GM19240 (cell line): ENCODE data around the gene PTBP1.

Source experiments
- DNase-seq: peaks from one replicate; pipeline ENCODE4 v3.0.0; 2011; ENCODE audit warnings: low spot score; ENCODE audit not compliant: insufficient read length

Gene PTBP1

DNA sequence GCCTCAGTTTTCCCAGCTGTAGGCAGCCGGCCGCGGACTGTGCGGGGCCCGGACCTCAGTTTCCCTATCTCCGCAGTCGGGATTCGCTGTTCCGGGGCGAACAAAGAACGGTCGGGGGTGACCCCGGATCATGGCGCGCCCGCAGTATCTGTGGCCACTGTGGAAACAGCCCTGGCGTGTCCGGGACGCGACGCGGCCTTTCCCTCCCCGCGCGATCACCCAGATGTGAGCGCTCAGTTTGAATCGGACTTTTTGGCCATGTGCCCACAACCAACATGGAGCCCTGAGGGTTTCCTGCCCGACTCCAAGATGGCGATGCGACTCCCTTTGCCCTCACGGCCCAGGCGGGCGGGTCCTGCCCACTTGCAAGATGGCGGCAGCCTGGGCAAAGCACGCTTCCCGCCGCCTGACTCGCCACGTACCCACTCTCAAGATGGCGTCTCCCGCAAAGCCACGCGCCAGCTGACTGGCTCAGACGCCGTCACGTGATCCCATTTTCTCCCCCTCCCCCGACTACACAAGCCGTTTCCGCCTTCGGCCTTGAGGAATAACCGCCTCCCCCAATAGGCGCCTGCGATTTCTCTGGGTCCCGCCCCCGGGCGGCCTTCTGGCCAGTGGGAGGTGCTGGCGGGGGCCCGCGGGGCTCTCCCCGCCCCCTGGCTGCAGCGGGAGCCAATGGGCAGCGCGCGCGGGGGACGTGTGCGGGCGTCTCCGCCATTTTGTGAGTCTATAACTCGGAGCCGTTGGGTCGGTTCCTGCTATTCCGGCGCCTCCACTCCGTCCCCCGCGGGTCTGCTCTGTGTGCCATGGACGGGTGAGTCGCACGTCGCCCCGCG lies at the start of gene PTBP1:
Gene PTBP1 (plus strand): TSS at position 761 of the 836 bp plus-strand sequence. CDS start 46 bp downstream, at position 807.
- DNase-seq, result peak; percentile 99

GRCh38 chr19:748274-748598 lies 49.0 kb upstream of the PTBP1 start:
- DNase-seq, result no peak

DNA sequence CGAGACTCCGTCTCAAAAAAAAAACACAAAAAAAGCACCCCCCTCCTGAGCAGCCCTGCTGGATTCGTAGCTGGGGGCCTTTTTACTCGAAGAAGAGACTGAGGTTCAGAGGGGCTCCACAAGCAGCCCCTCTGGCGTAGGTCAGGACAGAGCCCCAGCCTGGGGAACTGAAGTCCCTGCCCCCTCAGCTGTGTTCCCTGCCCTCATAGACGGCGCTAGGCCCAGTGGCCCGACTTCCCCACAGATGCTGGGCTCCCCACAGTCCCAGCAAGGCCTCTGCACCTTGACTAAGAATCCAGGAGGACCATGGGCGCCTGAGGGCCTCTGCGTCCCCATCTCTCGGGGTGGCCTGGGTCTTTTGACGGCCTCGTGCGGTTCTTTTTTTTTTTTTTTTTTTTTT lies 47.4 kb upstream of the PTBP1 start:
- no peak for DNase-seq

GRCh38 chr19:750640-751423 lies 46.4 kb upstream of the PTBP1 start, which contains the start of gene MISP:
Gene MISP (plus strand): TSS chr19:751112. CDS start chr19:756947, 5,835 bp downstream.
- no peak for DNase-seq

DNA sequence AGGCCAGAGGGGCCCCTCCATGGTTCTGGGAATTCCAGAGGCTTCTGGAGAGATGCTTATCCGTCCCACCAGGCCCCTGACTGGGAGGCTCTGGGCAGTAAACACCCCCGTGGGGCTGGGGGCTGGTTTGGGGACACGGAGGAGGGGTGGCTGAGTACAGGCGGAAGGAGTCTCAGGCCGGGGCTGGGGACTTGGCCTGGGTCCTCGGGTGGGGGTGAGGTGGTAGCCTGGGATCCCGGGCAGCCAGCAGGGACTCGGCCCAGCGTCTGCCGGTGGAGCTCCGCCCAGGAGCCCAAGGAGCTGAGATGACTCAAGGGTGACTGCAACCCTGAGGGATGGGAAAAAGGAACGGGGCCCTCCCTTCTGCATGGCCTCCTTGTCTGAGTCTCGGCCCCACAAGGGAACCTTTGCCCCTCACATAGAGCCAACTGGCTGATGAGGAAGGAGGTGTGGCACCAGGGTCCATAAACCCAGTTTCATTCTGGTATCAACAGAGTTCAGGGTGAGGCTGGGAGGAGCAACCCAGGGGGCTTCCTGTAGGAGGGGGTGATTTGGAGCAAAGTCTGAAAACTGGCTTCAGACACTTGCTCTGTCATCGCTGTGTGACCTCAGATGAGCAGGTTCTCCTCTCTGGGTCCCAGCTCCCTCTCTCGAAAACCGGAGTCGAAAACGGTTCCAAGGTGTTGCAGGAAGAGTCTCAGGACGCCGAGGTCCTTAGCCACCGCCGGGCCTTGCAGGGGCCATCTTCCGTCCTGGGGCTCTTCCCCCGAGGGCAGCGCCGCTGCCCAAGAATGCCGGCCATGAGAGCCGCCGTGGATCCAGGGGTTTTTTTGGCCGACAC lies 45.5 kb upstream of the PTBP1 start:
- no peak for DNase-seq

DNA sequence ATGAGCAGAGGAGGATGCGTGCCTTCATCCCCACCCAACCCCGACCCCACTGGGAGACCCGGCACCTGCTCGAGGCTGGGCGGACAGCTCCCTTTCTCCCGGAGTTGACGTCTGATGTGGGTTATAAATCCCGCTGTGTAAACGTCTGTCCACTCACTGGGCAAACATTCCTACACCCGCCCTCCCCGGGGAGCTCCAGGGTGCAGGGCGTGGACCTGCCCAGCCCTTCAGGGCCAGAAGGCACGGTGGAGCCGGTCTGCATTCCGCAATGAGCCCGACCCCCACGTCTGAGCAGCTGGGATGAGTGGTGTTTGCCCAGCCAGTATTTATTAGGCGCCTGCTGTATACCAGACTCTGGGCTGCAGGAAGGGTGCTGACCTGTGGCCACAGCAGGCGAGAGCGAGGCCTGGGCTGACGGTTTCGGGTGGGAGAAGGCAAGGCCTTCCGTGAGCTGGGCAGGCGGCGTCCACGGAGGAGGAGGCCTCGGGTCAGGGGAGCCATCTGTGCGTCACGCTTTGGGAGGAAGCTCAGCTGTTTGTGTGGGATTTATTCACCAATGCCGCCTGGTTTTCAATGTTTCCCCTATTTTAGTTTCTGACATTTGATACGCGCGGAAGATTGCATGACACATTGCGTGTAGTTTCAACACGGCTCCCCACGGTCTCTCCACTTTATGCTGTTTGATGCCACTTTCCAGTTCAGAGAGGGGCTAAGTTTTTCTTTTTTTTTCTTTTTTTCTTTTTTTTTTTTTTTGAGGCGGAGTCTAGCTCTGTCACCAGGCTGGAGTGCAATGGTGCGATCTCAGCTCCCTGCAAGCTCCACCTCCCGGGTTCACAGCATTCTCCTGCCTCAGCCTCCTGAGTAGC lies 44.4 kb upstream of the PTBP1 start:
- DNase-seq, result no peak

DNA sequence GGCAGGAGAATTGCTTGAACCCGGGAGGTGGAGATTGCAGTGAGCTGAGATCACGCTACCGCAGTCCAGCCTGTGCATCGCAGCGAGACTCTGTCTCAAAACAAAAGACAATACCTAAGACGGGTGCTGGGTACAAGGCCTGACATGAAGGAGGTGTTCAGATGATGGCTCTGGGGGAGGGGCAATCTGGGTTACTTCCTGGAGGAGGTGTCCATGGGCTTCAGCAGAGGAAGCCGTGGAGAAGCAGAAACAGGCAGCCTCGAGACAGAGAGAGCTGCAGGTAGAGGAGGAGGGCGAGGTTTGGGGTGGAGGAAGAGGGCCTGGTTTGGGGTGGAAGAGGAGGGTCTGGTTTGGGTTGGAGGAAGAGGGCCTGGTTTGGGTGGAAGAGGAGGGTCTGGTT lies 42.7 kb upstream of the PTBP1 start:
- DNase-seq, result no peak

GRCh38 chr19:755063-755462 lies 42.2 kb upstream of the PTBP1 start:
- DNase-seq, result no peak

DNA sequence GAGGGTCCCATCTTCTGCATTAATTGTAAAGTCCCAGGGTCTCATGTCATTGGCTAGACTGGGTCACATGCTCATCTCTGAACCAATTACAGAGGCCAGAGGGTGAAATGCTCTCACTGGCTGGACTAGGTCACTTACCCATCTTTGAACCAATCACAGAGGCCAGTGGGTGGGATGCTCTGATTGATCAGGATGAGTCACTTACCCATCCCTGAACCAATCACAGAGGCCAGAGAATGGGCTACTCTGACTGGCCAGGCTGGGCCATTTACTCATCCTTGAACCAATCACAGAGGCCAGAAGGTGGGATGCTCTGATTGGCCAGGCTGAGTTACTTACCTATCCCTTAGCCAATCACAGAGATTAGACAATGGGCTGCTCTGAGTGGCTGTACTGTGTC lies 41.0 kb upstream of the PTBP1 start:
- DNase-seq, result no peak

GRCh38 chr19:756821-757688 lies 40.2 kb upstream of the PTBP1 start:
- no peak for DNase-seq

GRCh38 chr19:757811-758668 lies 39.2 kb upstream of the PTBP1 start:
- DNase-seq, result no peak

DNA sequence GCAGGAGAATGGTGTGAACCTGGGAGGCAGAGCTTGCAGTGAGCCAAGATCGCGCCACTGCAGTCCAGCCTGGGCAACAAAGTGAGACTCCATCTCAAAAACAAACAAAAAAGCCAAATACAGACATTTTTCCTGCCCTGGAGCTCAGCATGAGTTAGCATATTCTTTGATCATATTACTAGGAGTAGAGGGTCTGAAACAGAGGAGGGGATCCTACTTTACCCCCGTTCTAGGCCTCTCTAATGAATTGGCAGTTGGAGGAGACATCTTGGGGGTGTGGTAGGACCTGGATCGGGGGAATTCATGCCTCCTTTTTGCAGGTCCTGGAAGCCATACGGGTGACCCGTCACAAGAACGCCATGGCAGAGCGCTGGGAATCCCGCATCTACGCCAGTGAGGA lies 34.1 kb upstream of the PTBP1 start:
- DNase-seq, result no peak

DNA sequence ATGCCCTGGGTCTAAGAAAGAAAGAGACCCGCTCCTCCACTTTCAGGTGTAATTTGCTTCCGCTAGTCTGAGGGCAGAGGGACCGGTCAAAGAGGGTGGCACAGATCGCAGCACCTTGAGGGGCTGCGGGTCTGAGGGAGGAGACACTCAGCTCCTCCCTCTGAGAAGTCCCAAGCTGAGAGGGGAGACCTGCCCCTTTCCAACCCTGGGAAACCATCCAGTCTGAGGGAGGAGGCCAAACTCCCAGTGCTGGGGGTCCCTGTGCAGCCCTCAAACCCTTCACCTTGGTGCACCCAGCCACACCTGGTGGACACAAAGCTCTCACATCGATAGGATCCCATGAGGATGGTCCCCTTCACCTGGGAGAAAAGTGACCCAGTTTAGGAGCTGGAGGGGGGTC lies 33.4 kb upstream of the PTBP1 start:
- DNase-seq, result no peak

DNA sequence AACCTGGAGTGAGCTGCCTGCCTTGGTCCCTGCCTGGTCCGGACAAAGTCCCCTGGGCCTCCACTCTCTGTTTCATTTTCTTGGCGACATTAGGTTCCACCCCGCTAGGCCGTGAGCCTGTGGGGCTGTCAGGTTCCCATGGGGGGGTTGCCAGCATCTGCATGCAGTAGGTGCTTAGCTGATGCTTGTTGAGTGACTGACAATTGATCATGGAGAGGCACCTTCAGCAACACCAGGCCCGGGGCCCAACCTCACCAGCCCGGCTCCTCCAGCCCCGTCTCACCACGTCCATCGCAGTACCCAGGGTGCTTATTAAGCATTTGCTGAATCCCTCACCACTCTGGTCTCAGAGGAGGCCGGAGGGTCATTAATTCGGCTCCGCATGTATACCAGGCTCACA lies 33.0 kb upstream of the PTBP1 start:
- DNase-seq, result no peak

GRCh38 chr19:765179-765738 lies 32.0 kb upstream of the PTBP1 start:
- no peak for DNase-seq

- DNase-seq, result no peak
Measured at GRCh38 chr19:768424-768823, 28.8 kb upstream of the PTBP1 start.

- DNase-seq, result no peak
Measured at GRCh38 chr19:769616-770015, 27.6 kb upstream of the PTBP1 start.

GRCh38 chr19:771332-771785 lies 25.9 kb upstream of the PTBP1 start:
- DNase-seq, result no peak
